ENCODE results near the gene MYZAP. TPM values are rescaled to one million over a fixed set of nuclear protein-coding genes. Genes with fewer than 3 reads are reported as not detected.

The MYZAP gene, protein sequence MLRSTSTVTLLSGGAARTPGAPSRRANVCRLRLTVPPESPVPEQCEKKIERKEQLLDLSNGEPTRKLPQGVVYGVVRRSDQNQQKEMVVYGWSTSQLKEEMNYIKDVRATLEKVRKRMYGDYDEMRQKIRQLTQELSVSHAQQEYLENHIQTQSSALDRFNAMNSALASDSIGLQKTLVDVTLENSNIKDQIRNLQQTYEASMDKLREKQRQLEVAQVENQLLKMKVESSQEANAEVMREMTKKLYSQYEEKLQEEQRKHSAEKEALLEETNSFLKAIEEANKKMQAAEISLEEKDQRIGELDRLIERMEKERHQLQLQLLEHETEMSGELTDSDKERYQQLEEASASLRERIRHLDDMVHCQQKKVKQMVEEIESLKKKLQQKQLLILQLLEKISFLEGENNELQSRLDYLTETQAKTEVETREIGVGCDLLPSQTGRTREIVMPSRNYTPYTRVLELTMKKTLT
- total RNA-seq, result 10 to 100 TPM in 6 of 7 donors, 1 to 10 TPM in 1; 9.1 to 26.2 (median 15.0) TPM
- polyA plus RNA-seq, result 10 to 100 TPM in 1 of 3 donors, 1 to 10 TPM in 2; 4.1 to 15.9 (median 4.1) TPM
- long read RNA-seq, donor 1, transcript MYZAP-201 (13 exons, 2,361 nt), result major isoform, 6 of 6 reads
- long read RNA-seq, donor 1, partial matches to known transcripts, result 0 of 6 reads
- long read RNA-seq, donor 1, other reads (novel, unspliced or antisense), result 0 of 6 reads
- long read RNA-seq, donor 2, transcript MYZAP-201 (13 exons, 2,361 nt), result major isoform, 11 of 11 reads
- long read RNA-seq, donor 2, partial matches to known transcripts, result 0 of 11 reads
- long read RNA-seq, donor 2, other reads (novel, unspliced or antisense), result 0 of 11 reads

DNA sequence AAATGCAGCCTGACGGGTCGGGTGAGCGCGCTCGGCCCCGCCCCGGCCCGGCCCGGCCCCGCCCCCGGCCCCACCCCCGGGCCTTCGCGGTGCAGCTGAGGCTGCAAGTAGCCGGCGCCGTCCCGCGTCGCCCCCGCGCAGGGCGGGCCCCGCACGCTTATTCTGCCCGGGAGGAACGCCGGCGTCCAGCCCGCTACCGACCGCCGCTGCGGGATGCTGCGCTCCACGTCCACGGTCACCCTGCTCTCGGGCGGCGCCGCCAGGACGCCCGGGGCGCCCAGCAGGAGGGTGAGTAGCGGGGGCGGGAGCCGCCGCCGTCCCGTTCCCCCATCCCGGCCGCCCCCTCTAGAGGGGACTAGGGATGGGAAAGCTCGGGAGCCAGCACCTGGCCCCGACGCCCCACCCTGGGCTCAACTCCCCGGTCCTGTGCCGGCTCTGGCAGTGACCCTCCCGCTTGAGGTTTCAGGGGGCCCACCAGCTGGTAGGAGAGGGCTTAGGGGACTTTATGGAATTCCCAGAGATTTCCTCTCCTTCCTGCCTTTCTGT is at the start of gene MYZAP:
Gene MYZAP (plus strand): TSS at position 83 of the 546 bp plus-strand sequence. CDS start 131 bp downstream, at position 214.
- Histone ChIP-seq H3K27ac (peak within 1 kb of the TSS in 7 of 8 donors; percentile 67 to 85 (median 79)), H3K9me3 (no peaks in the 10 kb centered on the region), H3K4me1 (peaks cover 3 to 37% (median 22%) of the 10 kb centered on the region in 6 donors), H3K4me3 (peak within 1 kb of the TSS; percentile 37 to 82 (median 51)), H3K27me3 (replicated peaks in 1 of 7) (peaks cover 0 to 24% (median 3%) of the 10 kb centered on the region in 7 donors), H3K36me3 (no peaks in the 10 kb centered on the region)
- intact Hi-C loops (cut with DNase I; ENCODE audit: low total_unique reads), result no loop called here
- 3 to 11% (median 4%) methylated on average over 25 to 58 of the region's 58 CpGs for WGBS, 5 donors
- DNase-seq, result peak; percentile 86
- TF ChIP-seq, protein P1, sequence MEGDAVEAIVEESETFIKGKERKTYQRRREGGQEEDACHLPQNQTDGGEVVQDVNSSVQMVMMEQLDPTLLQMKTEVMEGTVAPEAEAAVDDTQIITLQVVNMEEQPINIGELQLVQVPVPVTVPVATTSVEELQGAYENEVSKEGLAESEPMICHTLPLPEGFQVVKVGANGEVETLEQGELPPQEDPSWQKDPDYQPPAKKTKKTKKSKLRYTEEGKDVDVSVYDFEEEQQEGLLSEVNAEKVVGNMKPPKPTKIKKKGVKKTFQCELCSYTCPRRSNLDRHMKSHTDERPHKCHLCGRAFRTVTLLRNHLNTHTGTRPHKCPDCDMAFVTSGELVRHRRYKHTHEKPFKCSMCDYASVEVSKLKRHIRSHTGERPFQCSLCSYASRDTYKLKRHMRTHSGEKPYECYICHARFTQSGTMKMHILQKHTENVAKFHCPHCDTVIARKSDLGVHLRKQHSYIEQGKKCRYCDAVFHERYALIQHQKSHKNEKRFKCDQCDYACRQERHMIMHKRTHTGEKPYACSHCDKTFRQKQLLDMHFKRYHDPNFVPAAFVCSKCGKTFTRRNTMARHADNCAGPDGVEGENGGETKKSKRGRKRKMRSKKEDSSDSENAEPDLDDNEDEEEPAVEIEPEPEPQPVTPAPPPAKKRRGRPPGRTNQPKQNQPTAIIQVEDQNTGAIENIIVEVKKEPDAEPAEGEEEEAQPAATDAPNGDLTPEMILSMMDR (IDR thresholded peaks at IDR 0.05 in 8 of 11, conservative IDR thresholded peaks at IDR 0.05 in 3 of 11), result no peak
- TF ChIP-seq POLR2AphosphoS5 (IDR thresholded peaks at IDR 0.05) (peak; percentile 44 to 74 (median 61)), POLR2A (IDR thresholded peaks at IDR 0.05) (no peak)

GRCh38 chr15:57542505-57542817 is 49.2 kb upstream of the MYZAP start:
- H3K27me3 ChIP-seq (replicated peaks in 1 of 7), result peaks cover 0 to 62% (median 0%) of the 10 kb centered on the region in 7 donors
- H3K9me3 ChIP-seq, result no peaks in the 10 kb centered on the region
- no peak overlapping the region for H3K4me3 ChIP-seq
- WGBS, 5 donors, result 15 to 37% (median 33%) methylated on average over 3 to 4 of the region's 4 CpGs
- no peak overlapping the region for H3K27ac ChIP-seq
- DNase-seq, result no peak
- TF ChIP-seq POLR2A (IDR thresholded peaks at IDR 0.05), result no peak
- TF ChIP-seq, protein P1 (IDR thresholded peaks at IDR 0.05 in 8 of 11, conservative IDR thresholded peaks at IDR 0.05 in 3 of 11), result peak in 2 of 11 experiments; percentile 17 to 36
- no peaks in the 10 kb centered on the region for H3K4me1 ChIP-seq
- no peaks in the 10 kb centered on the region for H3K36me3 ChIP-seq
- intact Hi-C loops (cut with DNase I; ENCODE audit: low total_unique reads), result no loop called here

DNA sequence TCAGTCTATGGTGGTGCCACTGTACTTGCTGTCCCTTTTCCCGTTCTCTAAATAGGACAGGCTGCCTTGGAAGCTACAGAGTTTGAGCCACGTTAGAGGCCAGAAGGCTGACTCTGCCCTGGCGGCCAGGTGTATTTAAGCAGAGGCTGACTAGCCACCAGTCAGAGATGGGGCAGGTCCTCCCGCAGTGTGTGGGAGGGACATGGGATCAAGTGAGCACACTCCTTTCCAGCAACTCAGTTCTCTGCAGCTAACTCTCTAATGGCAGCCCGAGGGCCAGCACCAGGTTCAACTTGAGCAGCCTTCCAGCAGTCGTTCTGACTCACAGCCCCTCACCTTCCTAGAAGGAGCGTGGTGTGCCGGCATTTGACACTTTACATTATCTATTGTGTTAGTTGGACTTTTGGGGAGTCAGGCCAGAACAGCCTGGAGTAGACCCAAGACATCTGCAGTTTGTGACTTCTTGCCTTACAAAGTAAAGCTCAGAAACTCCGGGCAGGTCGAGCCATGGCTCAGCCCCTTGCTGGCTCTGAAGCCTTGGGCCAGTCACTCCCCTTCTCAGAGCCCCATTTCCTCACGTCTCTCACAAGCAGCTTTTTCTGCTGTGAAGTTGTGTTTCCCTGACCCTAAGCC is 46.7 kb upstream of the MYZAP start:
- Histone ChIP-seq H3K4me1 (no peaks in the 10 kb centered on the region), H3K36me3 (no peaks in the 10 kb centered on the region), H3K9me3 (no peaks in the 10 kb centered on the region), H3K4me3 (no peak overlapping the region), H3K27ac (no peak overlapping the region), H3K27me3 (replicated peaks in 1 of 7) (peaks cover 0 to 45% (median 0%) of the 10 kb centered on the region in 7 donors)
- no peak for DNase-seq
- intact Hi-C loops (cut with DNase I; ENCODE audit: low total_unique reads), result no loop called here
- TF ChIP-seq, protein P1 (IDR thresholded peaks at IDR 0.05 in 8 of 11, conservative IDR thresholded peaks at IDR 0.05 in 3 of 11), result no peak
- TF ChIP-seq POLR2AphosphoS5 (IDR thresholded peaks at IDR 0.05) (no peak), POLR2A (IDR thresholded peaks at IDR 0.05) (no peak)
- WGBS, 5 donors, result 86 to 95% (median 89%) methylated on average over 11 of the region's 11 CpGs

Data from spleen (tissue), 13 donors.